HG02885 (cell line): ENCODE measurements around the gene PMPCB.

Source experiments
- ATAC-seq: cut with Tn5 transposase; IDR thresholded peaks from one replicate; pipeline ENCODE4 v1.9.1; 2021; ENCODE audit warnings: mild to moderate bottlenecking; ENCODE audit not compliant: unreplicated experiment, poor library complexity

The PMPCB gene

GRCh38 chr7:103316380-103316941, 19.2 kb downstream of the PMPCB start:
- ATAC-seq, result no peak

GRCh38 chr7:103317009-103317408, 19.8 kb downstream of the PMPCB start:
- no peak for ATAC-seq

- no peak for ATAC-seq
These were observed 28.5 kb downstream of the PMPCB start for GRCh38 chr7:103325744-103326143.

GRCh38 chr7:103336761-103337160, 39.5 kb downstream of the PMPCB start:
- ATAC-seq, result no peak

GRCh38 chr7:103338864-103339263, 41.6 kb downstream of the PMPCB start:
- ATAC-seq, result no peak

- no peak for ATAC-seq
These were observed 44.2 kb downstream of the PMPCB start for GRCh38 chr7:103341466-103341865.

GRCh38 chr7:103343332-103343731, 46.1 kb downstream of the PMPCB start:
- no peak for ATAC-seq

GRCh38 chr7:103343758-103344452, 46.7 kb downstream of the PMPCB start:
- peak; percentile 16 for ATAC-seq

GRCh38 chr7:103344453-103345149, 47.4 kb downstream of the PMPCB start, which contains the start of gene DNAJC2:
DNAJC2 (minus strand) TSS chr7:103344767; CDS start chr7:103344622, 145 bp downstream.
- ATAC-seq, result peak; percentile 80

GRCh38 chr7:103346396-103346795, 49.2 kb downstream of the PMPCB start:
- ATAC-seq, result no peak

- ATAC-seq, result peak; percentile 68
These were observed 50.5 kb downstream of the PMPCB start, which contains the start of gene PSMC2 for GRCh38 chr7:103347507-103348267. PSMC2 (plus strand) TSS chr7:103347643; CDS start chr7:103347712, 69 bp downstream.

- ATAC-seq, result no peak
These were observed 51.2 kb downstream of the PMPCB start for GRCh38 chr7:103348452-103348851.

GRCh38 chr7:103348959-103349358, 51.7 kb downstream of the PMPCB start:
- no peak for ATAC-seq

- no peak for ATAC-seq
These were observed 52.6 kb downstream of the PMPCB start for GRCh38 chr7:103349805-103350204.
